Posterior vena cava (tissue), 2 donors: ENCODE results near the gene HS3ST3A1. TPM values are rescaled to one million over a fixed set of nuclear protein-coding genes. Genes with fewer than 3 reads are reported as not detected.
"Not testable (repeated sequence)": the region's sequence is repeated elsewhere in the genome, so short reads cannot be mapped to it uniquely, and the experiment has no call there.

Experiments used
- DNase-seq: peaks from one replicate; pipeline ENCODE4 v3.0.0-alpha.2; 2020; ENCODE audit warnings: low spot score
- intact Hi-C, 2 donors: fragments of 100-400 bp; cut with DNase I; formaldehyde crosslinking; loops; one replicate each; pipeline versions ENCODE4 v1.14.1 to v1.14.2; 2022 to 2023
- total RNA-seq, 2 donors: library from RNA; stranded (reverse); fragmentation: NEBNext Ultra II Directional; extraction: Animal tissue kit (Norgen Biotek cat#: 25700); gene quantifications; one replicate each; pipeline ENCODE4 v1.2.1, GENCODE V29; 2021
- donor health status: DM: yes; HTN: yes; CAD: no.
- donor health status: DM: yes; HTN: yes; CAD: no.

Gene HS3ST3A1
- total RNA-seq, 2 donors from 2014 or later, result 0.24 to 0.28 TPM

DNA sequence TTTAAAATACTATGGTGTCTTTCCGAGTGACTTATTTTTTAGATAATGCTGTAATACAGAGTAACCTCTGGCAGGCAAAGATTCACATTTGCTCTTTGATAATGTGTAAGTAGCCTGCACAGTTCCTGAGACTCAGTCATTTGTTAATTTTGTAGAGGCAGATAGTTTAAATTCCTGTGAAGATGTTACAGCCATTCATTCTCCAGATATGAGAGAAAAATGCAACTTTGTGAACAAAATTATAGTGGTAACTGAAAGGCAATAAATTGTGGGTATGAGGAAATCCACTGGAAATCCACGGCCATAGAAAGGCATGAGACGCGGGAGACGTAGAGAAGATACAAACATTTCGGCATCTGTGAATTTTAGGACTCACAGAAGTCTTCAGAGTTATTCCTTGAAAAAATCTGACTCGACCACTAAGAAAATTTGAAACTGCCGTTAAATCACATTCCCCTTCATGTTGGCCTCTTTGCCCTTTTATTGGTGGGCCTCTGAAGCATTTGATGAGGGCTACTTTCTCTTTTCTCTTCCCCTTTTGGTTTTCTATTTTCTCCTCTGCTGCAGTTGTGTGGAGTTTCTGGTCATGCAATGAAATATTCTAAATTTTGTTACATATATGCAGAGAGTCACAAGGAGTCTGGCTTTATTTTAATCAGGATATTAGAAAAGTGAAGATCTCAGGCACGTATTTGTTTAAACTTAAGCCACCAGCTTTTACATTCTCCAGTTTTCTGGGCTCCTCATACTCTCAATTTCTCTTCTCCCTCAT lies 18.8 kb downstream of the HS3ST3A1 start:
- intact Hi-C loops, result no loop called here
- DNase-seq, result no peak

GRCh38 chr17:13581925-13582324 lies 19.8 kb downstream of the HS3ST3A1 start:
- intact Hi-C loops, result no loop called here
- DNase-seq, result no peak

DNA sequence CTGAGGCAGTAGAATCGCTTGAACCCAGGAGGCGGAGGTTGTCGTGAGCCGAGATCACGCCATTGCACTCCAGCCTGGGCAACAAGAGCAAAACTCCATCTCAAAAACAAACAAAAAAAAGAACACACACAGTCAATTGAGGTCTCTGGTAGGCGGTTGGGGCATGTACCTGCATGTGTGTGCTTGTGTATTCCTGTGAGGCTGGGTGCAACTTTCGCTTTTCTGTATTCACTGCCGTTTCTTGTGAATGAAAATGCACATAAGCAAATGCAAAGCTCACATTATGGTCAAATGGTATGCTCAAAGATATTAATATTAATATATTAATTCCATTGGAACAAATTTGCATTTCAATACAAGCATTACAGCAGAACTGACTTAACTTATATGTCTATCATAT lies 20.9 kb downstream of the HS3ST3A1 start:
- intact Hi-C loops, result no loop called here
- DNase-seq, result no peak

DNA sequence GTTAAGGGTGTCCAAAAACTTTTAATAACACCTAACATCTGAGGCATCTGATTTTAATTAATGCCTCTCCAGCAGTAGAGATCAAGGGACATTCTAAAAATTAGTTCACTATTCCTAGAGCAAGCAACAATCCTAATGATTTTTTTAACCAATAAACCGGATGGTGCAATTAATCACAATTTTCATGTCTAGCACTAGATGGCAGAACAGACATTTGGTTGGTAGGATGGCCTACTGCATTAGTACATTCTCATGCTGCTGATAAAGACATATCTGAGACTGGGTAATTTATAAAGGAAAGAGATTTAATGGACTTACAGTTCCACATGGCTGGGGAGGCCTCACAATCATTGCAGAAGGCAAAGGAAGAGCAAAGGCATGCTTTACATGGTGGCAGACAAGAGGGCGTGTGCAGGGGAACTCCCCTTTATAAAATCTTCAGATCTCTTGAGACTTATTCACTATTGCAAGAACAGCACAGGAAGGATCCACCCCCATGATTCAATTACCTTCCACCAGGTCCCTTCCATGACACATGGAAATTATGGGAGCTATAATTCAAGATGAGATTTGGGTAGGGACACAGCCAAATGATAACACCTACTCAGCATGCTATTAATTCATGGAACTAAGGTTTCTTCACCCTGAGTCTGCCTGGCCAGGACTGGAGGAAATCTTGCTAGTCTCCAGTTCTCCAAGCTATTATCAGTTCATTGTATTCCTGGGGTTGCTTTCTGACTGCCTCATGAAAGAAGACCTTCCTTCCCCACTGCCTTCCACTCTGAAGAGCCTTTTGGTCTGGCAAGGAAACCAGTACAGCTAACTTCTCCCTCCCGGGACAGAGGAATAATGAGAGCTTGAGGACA lies 24.8 kb downstream of the HS3ST3A1 start:
- intact Hi-C loops, result no loop called here
- DNase-seq, result no peak

GRCh38 chr17:13575922-13576419 lies 25.8 kb downstream of the HS3ST3A1 start:
- intact Hi-C loops, result no loop called here
- DNase-seq, result no peak

DNA sequence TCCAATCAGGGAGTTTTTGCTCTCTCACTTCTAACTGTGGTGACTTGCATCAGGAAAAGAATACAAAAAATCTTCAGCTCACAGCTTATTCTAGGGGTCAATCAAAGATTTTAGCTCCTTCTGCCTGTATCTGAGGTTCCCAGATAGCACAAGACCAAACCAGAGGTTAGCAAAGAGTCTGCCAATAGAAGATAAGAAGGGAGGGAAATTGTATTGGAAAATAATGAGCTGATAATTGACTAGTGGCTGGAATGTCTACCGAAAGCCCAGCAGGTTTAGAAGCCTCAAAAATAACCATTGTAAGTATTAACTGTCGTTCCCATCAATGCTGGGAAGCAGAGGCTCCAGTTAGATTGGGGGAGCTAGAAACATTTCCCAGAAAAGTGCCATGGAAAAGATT lies 26.3 kb downstream of the HS3ST3A1 start:
- no peak for DNase-seq
- intact Hi-C loops, result no loop called here

DNA sequence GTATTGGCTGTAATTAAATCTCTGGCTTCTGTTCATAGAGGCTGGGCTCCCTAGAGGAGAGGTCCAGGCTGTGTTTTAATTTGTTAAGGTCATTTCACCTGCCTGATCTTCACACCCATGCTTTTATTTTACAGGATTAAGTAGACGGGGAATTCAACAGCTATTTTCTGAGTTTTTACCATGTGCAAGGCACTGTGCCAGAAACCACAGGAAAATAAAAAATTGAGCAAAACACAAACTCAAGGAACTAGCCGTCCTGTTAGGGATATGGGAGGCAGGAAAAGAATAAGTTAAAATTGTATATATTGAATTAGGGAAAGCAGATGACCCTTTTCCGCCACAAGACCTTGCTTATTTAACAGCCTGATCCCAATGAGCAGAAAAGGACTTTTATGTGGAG lies 29.1 kb downstream of the HS3ST3A1 start:
- intact Hi-C loops, result loop anchor here in 1 of 2 donors (5.0 kb wide), 1 partner anchor 1365 kb away; no protein-coding TSS in a partner anchor
- no peak for DNase-seq

GRCh38 chr17:13569398-13570123 lies 32.2 kb downstream of the HS3ST3A1 start:
- intact Hi-C loops, result loop anchor here in 1 of 2 donors (5.0 kb wide), 1 partner anchor 1368 kb away; no protein-coding TSS in a partner anchor
- no peak for DNase-seq

DNA sequence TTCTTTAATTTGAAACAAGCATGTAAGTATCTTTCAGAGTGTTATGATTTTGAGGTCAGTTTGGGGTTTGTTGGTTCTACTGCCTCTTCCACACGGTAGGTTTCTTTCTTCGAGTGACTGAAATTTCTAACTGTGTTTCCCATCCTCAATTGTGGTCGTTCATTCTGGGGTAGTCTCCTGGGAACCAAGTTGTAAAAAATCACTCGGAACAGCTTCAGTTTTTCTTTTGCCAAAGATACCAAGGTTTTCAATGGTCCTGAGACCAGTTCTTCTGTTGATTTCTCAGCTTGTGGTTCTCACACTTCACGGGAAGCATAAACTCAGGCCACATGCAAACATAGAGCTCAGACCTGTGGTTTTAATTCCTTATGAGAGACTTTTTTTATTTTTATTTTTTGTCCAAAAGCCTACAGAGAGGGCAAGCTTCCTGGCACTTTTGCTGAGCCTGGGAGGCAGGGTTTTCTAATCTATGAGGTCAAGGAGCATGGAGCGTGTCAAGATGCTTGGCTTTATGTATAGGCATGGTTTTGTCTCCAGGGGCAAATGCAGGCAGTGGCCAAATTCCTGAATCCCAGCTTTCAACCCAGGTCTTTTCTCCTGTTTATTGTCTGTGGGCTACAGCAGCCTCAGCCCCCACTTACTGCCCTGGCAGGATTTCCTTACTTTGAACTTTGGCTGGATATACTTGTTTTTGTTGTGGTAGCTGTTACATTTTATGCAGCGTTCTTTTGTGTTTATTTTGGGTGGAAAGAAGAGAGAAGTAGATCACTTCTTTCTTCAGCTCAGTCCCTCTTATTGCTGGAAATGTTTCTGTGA lies 32.9 kb downstream of the HS3ST3A1 start:
- DNase-seq, result no peak
- intact Hi-C loops, result no loop called here

GRCh38 chr17:13563866-13564265 lies 37.9 kb downstream of the HS3ST3A1 start:
- DNase-seq, result no peak
- intact Hi-C loops, result no loop called here

DNA sequence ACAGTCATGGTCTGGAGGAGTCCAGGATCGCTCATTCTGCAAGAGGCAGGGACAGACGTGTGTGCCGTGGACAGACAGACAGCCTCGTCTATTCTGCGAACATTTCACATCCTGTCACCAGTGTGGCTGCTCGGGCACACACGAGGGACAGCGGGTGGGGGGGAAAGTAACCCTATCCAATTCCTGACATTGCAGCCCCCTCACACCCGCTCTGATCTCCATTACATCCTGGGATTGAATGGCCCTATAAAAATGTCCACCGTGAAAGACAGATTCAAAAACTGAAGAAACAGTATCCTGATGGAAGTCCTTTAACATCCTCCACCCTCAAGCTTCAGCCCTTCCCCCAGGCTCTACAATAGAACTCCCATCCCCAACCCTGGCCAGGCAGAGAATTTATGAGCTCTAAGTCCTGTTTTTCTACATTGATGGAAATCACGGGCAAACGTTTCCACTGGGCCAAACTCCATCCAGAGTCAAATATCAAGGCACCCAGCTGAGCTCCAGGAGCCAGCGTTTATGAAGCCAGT lies 39.4 kb downstream of the HS3ST3A1 start:
- intact Hi-C loops, result no loop called here
- peak; percentile 84 for DNase-seq

DNA sequence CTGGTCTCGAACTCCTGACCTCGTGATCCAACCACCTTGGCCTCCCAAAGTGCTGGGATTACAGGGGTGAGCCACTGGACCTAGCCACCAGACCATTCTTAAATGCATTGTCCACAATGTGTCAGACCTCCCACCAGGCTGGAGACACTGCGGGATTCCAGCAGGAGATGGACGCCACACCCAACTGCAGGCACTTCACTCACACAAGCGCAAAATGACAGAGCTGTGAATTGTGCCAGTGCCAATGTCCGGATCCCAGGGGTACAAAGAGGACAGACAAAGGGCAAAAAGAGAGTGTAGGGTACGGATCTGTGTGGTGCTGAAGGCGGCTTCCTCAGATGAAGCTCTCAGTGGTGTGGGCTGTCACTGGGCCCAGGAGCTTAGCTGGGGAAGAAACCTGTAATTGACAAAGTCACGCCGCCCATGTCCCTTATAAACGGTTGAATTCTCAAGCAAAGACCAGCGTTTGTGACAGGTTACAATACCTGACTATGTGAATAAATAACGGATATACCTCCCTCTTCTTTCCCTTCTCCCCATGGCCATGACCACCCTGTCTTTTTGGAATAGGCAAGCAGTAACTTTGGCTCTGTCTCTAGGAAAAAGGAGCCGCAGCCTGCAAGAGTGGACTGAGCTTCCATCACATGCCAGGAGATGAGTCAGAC lies 40.0 kb downstream of the HS3ST3A1 start:
- no peak for DNase-seq
- intact Hi-C loops, result no loop called here

GRCh38 chr17:13560935-13561334 lies 40.8 kb downstream of the HS3ST3A1 start:
- no peak for DNase-seq
- intact Hi-C loops, result no loop called here

DNA sequence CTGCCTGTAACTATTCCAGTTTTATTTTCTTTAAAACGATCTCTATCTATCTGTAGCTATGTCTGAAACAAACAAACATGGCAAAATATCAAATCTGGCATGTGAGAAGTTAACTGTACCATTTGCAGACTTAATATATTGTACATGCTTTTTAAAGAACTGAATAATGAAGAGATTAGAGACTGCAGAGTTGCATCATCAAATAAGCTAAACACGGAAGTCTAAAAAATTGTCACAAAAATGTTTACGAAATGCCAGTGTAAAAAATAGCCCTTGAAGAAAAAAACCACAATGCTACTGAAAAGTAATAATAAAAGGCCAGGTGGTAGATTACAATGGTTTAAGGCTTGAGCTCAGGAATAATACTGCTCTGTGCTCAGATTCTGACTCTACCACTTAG lies 43.1 kb downstream of the HS3ST3A1 start:
- DNase-seq, result no peak
- intact Hi-C loops, result no loop called here

- no peak for DNase-seq
- intact Hi-C loops, result no loop called here
Observed at GRCh38 chr17:13557077-13557476, 44.7 kb downstream of the HS3ST3A1 start.

GRCh38 chr17:13554231-13554630 lies 47.5 kb downstream of the HS3ST3A1 start:
- DNase-seq, result no peak
- intact Hi-C loops, result no loop called here

DNA sequence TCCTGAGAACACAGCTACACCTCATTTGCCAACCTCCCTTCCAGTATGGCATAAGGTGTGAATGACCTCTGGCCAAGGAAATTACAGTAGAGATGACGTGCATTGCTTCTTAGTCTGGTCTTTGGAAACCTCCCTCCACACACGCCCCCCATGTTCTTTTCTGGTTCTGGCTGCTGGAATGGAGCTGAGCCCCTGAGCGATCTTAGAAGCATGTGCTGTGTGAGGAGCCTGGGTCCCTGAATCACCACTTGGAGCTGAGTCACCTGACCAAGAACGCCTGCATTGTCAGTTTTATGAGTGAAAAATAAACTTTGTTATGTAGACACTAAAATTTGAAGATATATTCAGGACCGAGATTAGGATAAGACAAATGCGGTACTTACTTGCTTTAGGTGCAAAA lies 51.4 kb downstream of the HS3ST3A1 start:
- DNase-seq, result no peak
- intact Hi-C loops, result no loop called here

DNA sequence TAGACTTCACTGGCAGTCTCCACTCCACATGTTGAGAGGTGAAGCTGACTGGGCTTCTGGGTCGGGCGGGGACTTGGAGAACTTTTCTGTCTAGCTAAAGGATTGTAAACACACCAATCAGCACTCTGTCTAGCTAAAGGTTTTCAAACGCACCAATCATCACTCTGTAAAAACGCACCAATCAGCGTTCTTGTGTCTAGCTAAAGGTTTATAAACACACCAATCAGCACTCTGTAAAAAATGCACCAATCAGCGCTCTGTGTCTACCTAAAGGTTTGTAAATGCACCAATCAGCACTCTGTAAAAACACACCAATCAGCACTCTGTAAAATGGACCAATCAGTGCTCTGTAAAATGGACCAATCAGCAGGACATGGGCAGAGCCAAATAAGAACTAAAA lies 53.2 kb downstream of the HS3ST3A1 start:
- DNase-seq, intact Hi-C loops: not testable (repeated sequence)
